HL-60 (cell line): ENCODE data around the gene ANKRD13B.

ENCODE experiments used
- DNase-seq, 2 experiments: peaks; one replicate each; pipeline ENCODE4 v3.0.0-alpha.2; 2010 to 2020; ENCODE audit warnings: low read depth in 1 of 2, low spot score in 1 of 2
- H3K27ac ChIP-seq: fragments of 250-450 bp; sonication (Bioruptor Pico); replicated peaks from 2 replicates; pipeline ENCODE4 v1.5.1; 2020; ENCODE audit warnings: mild to moderate bottlenecking, moderate library complexity
- H3K27me3 ChIP-seq: fragments of 250-450 bp; sonication (Bioruptor Pico); 2 replicates; pipeline ENCODE4 v1.5.1; 2021; ENCODE audit warnings: mild to moderate bottlenecking, moderate library complexity; ENCODE audit not compliant: insufficient read depth, poor library complexity, severe bottlenecking
- H3K4me3 ChIP-seq: replicated peaks from 2 replicates; pipeline ENCODE4 v1.5.1; 2011; ENCODE audit warnings: mild to moderate bottlenecking, control low read depth, low read length; ENCODE audit not compliant: insufficient read depth
- GABPA ChIP-seq: IDR thresholded peaks from 2 replicates; pipeline ENCODE4 v1.6.1; 2012; ENCODE audit warnings: low read depth
- POLR2AphosphoS5 ChIP-seq: IDR thresholded peaks from 2 replicates; pipeline ENCODE4 v1.6.1; 2012; ENCODE audit warnings: low read depth
- SPI1 ChIP-seq: IDR thresholded peaks from 2 replicates; pipeline ENCODE4 v1.6.1; 2012; ENCODE audit warnings: low read depth, mild to moderate bottlenecking, borderline replicate concordance
- TF ChIP-seq, protein P1 (sequence below): IDR thresholded peaks from 2 replicates; pipeline ENCODE4 v1.6.1; 2012; ENCODE audit warnings: low read depth; ENCODE audit not compliant: insufficient replicate concordance
- TF ChIP-seq, protein P2 (sequence below): IDR thresholded peaks from one replicate; pipeline ENCODE4 v1.5.1; 2011; ENCODE audit warnings: low read length, control low read depth, inconsistent platforms; ENCODE audit not compliant: insufficient read depth

The ANKRD13B gene

DNA sequence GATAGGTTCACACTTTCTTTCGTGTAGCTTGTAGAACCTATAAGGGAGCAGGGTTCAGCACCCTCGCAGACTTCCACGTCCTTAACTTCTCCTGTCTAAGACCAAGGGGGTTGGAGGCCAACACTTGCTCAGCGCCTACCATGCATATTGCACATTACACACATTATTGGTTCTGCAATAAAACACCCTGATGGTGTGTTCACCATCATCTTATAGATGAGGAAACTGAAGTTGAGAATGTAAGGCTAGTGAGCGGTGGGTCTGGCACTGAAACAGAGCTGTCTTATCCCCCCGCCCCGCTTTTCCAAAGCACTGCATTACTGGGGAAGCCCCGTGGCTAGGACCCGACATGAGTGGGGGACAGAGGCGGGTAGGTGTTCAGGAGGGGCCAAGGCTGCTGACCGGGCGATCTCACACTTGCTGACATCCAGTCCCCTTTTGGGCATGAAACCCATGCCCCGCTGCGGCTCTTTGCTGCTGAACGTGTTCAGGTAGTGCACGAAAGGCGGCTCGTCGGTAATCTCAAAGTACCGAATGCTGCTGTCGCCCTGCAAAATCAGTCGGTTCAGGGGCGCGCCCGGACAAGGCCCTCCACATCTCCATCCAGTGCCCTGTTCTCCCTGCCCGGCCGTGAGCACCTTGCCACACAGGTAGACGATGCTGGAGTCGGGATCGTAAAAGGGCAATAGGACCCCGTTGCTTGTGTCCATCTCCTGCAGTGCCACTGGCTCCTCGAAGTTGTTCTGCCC is 23.5 kb downstream of the ANKRD13B start:
- TF ChIP-seq, protein P1, sequence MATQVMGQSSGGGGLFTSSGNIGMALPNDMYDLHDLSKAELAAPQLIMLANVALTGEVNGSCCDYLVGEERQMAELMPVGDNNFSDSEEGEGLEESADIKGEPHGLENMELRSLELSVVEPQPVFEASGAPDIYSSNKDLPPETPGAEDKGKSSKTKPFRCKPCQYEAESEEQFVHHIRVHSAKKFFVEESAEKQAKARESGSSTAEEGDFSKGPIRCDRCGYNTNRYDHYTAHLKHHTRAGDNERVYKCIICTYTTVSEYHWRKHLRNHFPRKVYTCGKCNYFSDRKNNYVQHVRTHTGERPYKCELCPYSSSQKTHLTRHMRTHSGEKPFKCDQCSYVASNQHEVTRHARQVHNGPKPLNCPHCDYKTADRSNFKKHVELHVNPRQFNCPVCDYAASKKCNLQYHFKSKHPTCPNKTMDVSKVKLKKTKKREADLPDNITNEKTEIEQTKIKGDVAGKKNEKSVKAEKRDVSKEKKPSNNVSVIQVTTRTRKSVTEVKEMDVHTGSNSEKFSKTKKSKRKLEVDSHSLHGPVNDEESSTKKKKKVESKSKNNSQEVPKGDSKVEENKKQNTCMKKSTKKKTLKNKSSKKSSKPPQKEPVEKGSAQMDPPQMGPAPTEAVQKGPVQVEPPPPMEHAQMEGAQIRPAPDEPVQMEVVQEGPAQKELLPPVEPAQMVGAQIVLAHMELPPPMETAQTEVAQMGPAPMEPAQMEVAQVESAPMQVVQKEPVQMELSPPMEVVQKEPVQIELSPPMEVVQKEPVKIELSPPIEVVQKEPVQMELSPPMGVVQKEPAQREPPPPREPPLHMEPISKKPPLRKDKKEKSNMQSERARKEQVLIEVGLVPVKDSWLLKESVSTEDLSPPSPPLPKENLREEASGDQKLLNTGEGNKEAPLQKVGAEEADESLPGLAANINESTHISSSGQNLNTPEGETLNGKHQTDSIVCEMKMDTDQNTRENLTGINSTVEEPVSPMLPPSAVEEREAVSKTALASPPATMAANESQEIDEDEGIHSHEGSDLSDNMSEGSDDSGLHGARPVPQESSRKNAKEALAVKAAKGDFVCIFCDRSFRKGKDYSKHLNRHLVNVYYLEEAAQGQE = no peak
- TF ChIP-seq POLR2AphosphoS5 = no peak
- no peak for TF ChIP-seq GABPA
- TF ChIP-seq, protein P2, sequence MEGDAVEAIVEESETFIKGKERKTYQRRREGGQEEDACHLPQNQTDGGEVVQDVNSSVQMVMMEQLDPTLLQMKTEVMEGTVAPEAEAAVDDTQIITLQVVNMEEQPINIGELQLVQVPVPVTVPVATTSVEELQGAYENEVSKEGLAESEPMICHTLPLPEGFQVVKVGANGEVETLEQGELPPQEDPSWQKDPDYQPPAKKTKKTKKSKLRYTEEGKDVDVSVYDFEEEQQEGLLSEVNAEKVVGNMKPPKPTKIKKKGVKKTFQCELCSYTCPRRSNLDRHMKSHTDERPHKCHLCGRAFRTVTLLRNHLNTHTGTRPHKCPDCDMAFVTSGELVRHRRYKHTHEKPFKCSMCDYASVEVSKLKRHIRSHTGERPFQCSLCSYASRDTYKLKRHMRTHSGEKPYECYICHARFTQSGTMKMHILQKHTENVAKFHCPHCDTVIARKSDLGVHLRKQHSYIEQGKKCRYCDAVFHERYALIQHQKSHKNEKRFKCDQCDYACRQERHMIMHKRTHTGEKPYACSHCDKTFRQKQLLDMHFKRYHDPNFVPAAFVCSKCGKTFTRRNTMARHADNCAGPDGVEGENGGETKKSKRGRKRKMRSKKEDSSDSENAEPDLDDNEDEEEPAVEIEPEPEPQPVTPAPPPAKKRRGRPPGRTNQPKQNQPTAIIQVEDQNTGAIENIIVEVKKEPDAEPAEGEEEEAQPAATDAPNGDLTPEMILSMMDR = no peak
- no peak for DNase-seq
- Histone ChIP-seq H3K27ac (no peak overlapping the region), H3K27me3 (peaks cover 8% of the 10 kb centered on the region), H3K4me3 (peak overlapping the region; percentile 34)

DNA sequence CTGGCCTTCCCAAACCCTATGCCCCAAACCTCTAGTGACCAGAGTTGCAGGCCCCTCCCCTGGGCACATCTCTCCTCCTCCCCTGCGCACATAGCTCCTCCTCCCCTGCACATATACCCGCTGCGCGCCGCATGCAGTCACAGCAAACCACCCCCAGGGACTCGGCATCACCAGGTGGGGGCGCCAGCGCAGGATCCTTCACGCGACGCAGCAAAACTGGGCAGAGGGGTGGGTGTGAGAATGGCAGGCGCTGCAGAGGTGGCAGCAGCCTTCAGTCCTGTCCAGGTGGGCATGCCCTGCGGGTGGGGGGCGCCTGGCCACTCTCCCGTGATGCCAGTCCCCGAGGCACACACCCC is 24.2 kb downstream of the ANKRD13B start:
- no peak overlapping the region for H3K4me3 ChIP-seq
- H3K27me3 ChIP-seq = peaks cover 11% of the 10 kb centered on the region
- DNase-seq = peak; percentile 73 to 93
- H3K27ac ChIP-seq = peak overlapping the region; percentile 61; the same call in 1 of the 2 replicates
- TF ChIP-seq, protein P1 = no peak
- TF ChIP-seq, protein P2 = peak; percentile 65
- no peak for TF ChIP-seq GABPA
- TF ChIP-seq SPI1 = no peak
- peak; percentile 37; the same call in 1 of the 2 replicates for TF ChIP-seq POLR2AphosphoS5

DNA sequence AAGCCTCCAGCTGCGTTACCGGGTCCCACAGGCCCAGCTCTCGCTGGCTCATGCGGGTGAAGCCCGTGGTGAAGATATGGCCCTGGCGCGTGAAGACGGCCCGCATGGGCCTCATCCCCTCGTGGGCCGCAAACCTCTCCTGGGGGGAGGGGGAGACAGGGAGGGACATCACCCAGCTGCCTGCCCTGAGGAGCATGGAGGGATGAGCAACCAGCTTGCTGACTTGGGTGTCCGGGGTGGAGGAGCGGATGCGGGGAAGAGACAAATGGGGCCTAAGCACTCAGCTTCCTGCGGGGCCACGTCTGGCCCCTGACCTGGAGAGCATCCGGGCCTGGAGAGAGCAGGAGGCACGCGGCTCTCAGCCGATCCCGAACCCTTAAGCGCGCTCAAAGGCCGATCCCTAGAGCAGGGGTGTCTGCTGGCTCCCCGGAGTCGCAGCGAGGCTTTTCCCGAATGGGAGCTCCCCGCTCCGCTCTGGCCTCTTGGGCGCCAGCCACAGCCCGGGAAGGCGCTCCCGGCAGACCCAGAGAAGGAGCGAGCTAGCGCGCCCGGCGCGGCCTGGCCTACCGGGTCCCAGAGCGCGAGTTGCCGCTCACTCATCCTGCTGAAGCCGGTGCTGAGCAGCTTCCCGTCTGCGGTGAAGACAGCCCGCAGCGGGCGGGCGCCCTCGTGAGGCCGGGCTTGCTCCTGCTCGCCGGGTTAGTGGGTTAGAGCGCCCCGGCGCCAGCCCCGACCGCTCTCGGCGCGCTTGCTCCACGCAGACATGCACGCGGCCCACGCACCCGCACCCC is 24.7 kb downstream of the ANKRD13B start:
- no peak for TF ChIP-seq GABPA
- TF ChIP-seq, protein P2 = peak; percentile 85
- TF ChIP-seq SPI1 = peak; percentile 38; the same call in 1 of the 2 replicates
- TF ChIP-seq, protein P1 = no peak
- TF ChIP-seq POLR2AphosphoS5 = peak; percentile 57
- DNase-seq = peak; percentile 79 to 92
- peak overlapping the region; percentile 18 for H3K4me3 ChIP-seq
- peak overlapping the region; percentile 61 for H3K27ac ChIP-seq
- H3K27me3 ChIP-seq = peaks cover 11% of the 10 kb centered on the region
